ENCODE measurements around the gene SUFU.

GRCh38 chr10:102614888-102615287, 111.1 kb downstream of the SUFU start:
- no peak for TF ChIP-seq CTCF (IDR thresholded peaks at IDR 0.05; ENCODE audit: borderline replicate concordance, extremely low read depth, low read length, poor library complexity, severe bottlenecking)
- TF ChIP-seq EZH2 (IDR thresholded peaks at IDR 0.05; ENCODE audit: borderline replicate concordance, low read depth, low read length, severe bottlenecking), result no peak
